Nephron (organoid): ENCODE measurements around the gene WBP1L.

Source experiments
- H3K27ac Mint-ChIP-seq, 3 experiments: 2 replicates each; pipeline ENCODE4 v1.8.0; 2020; ENCODE audit warnings: mixed read lengths in 3 of 3, mild to moderate bottlenecking in 2 of 3, moderate library complexity in 1 of 3
- H3K27me3 Mint-ChIP-seq: 2 replicates; pipeline ENCODE4 v1.8.0; 2021; ENCODE audit warnings: low read depth, mild to moderate bottlenecking, moderate library complexity, mixed read lengths
- H3K36me3 Mint-ChIP-seq: 2 replicates; pipeline ENCODE4 v1.8.0; 2020; ENCODE audit warnings: low read depth, mixed read lengths
- H3K4me1 Mint-ChIP-seq: 2 replicates; pipeline ENCODE4 v1.8.0; 2020; ENCODE audit warnings: mixed read lengths
- H3K4me3 Mint-ChIP-seq, 3 experiments: 2 replicates each; pipeline ENCODE4 v1.8.0; 2020; ENCODE audit warnings: mild to moderate bottlenecking in 3 of 3, mixed read lengths in 3 of 3, moderate library complexity in 2 of 3
- H3K9me3 Mint-ChIP-seq: 2 replicates; pipeline ENCODE4 v1.8.0; 2020; ENCODE audit warnings: mixed read lengths
- CTCF ChIP-seq, 3 experiments: fragments of 200-600 bp; sonication (generic); IDR thresholded peaks; one replicate each; pipeline ENCODE4 v1.5.0; 2021; ENCODE audit warnings: antibody characterized with exemption in 3 of 3; ENCODE audit not compliant: unreplicated experiment in 3 of 3

WBP1L gene

GRCh38 chr10:102780527-102780808, 36.7 kb downstream of the WBP1L start:
- peaks cover 81% of the 10 kb centered on the region for H3K4me1 Mint-ChIP-seq
- H3K9me3 Mint-ChIP-seq, result no peaks in the 10 kb centered on the region
- H3K4me3 Mint-ChIP-seq, result peak overlapping the region in 2 of 3 experiments; percentile 43 to 67
- H3K36me3 Mint-ChIP-seq, result peaks cover 4% of the 10 kb centered on the region
- peak overlapping the region; percentile 85 to 100 (median 97) for H3K27ac Mint-ChIP-seq
- no peak for TF ChIP-seq CTCF (IDR thresholded peaks at IDR 0.05; ENCODE audit: unreplicated experiment in 3 of 3)
- H3K27me3 Mint-ChIP-seq, result no peaks in the 10 kb centered on the region

GRCh38 chr10:102781090-102781920, 37.6 kb downstream of the WBP1L start:
- H3K27ac Mint-ChIP-seq, result peak overlapping the region; percentile 85 to 100 (median 97)
- peak overlapping the region; percentile 36 to 67 (median 43) for H3K4me3 Mint-ChIP-seq
- H3K9me3 Mint-ChIP-seq, result no peaks in the 10 kb centered on the region
- peaks cover 12% of the 10 kb centered on the region for H3K36me3 Mint-ChIP-seq
- peaks cover 81% of the 10 kb centered on the region for H3K4me1 Mint-ChIP-seq
- no peaks in the 10 kb centered on the region for H3K27me3 Mint-ChIP-seq
- TF ChIP-seq CTCF (IDR thresholded peaks at IDR 0.05; ENCODE audit: unreplicated experiment in 3 of 3), result no peak

- Mint-ChIP-seq H3K27me3 (no peaks in the 10 kb centered on the region), H3K4me3 (peak overlapping the region in 2 of 3 experiments; percentile 55 to 73), H3K36me3 (peaks cover 12% of the 10 kb centered on the region), H3K4me1 (peaks cover 78% of the 10 kb centered on the region), H3K27ac (peak overlapping the region; percentile 93 to 100 (median 97)), H3K9me3 (no peaks in the 10 kb centered on the region)
- TF ChIP-seq CTCF (IDR thresholded peaks at IDR 0.05; ENCODE audit: unreplicated experiment in 3 of 3), result no peak
Observed at GRCh38 chr10:102781921-102782557, 38.3 kb downstream of the WBP1L start.

GRCh38 chr10:102782673-102783551, 39.2 kb downstream of the WBP1L start:
- peaks cover 76% of the 10 kb centered on the region for H3K4me1 Mint-ChIP-seq
- no peaks in the 10 kb centered on the region for H3K9me3 Mint-ChIP-seq
- peaks cover 12% of the 10 kb centered on the region for H3K36me3 Mint-ChIP-seq
- no peak for TF ChIP-seq CTCF (IDR thresholded peaks at IDR 0.05; ENCODE audit: unreplicated experiment in 3 of 3)
- H3K27me3 Mint-ChIP-seq, result no peaks in the 10 kb centered on the region
- H3K27ac Mint-ChIP-seq, result peak overlapping the region; percentile 93 to 100 (median 97)
- peak overlapping the region; percentile 41 to 73 (median 55) for H3K4me3 Mint-ChIP-seq

GRCh38 chr10:102783568-102783967, 39.8 kb downstream of the WBP1L start:
- no peak for TF ChIP-seq CTCF (IDR thresholded peaks at IDR 0.05; ENCODE audit: unreplicated experiment in 3 of 3)
- Mint-ChIP-seq H3K4me3 (peak overlapping the region in 1 of 3 experiments; percentile 6), H3K36me3 (peaks cover 14% of the 10 kb centered on the region), H3K4me1 (peaks cover 70% of the 10 kb centered on the region), H3K27ac (peak overlapping the region; percentile 93 to 100 (median 97)), H3K27me3 (no peaks in the 10 kb centered on the region), H3K9me3 (no peaks in the 10 kb centered on the region)
